Endodermal cell (in vitro differentiated cells): ENCODE measurements around the gene JMY. TPM values are rescaled to one million over a fixed set of nuclear protein-coding genes. Genes with fewer than 3 reads are reported as not detected.
A peak's percentile ranks its signal among the peaks of the same experiment; 100 is the strongest.

ENCODE experiments used
- DNase-seq: peaks from one replicate; pipeline ENCODE4 v3.0.0-alpha.2; 2017
- H3K27ac ChIP-seq: 2 replicates; pipeline ENCODE4 v1.5.1; 2013; ENCODE audit warnings: mild to moderate bottlenecking, low read depth, low read length, moderate library complexity
- H3K27me3 ChIP-seq: 2 replicates; pipeline ENCODE4 v1.6.1; 2013; ENCODE audit warnings: mild to moderate bottlenecking, low read length, moderate library complexity; ENCODE audit not compliant: insufficient read depth, control insufficient read depth, poor library complexity, severe bottlenecking
- H3K36me3 ChIP-seq: 2 replicates; pipeline ENCODE4 v1.7.0; 2013; ENCODE audit warnings: mild to moderate bottlenecking, low read length, moderate library complexity; ENCODE audit not compliant: control insufficient read depth, insufficient read depth
- H3K4me1 ChIP-seq: one replicate; pipeline ENCODE4 v1.7.0; 2013; ENCODE audit warnings: low read length; ENCODE audit not compliant: control insufficient read depth, insufficient read depth
- H3K4me3 ChIP-seq: 2 replicates; pipeline ENCODE4 v1.5.1; 2013; ENCODE audit warnings: mild to moderate bottlenecking, low read length, moderate library complexity
- H3K9ac ChIP-seq: 2 replicates; pipeline ENCODE4 v1.6.1; 2013; ENCODE audit warnings: mild to moderate bottlenecking, low read length, moderate library complexity; ENCODE audit not compliant: poor library complexity, severe bottlenecking; ENCODE audit errors: extremely low read depth
- H3K9me3 ChIP-seq: 2 replicates; pipeline ENCODE4 v1.6.1; 2013; ENCODE audit warnings: mild to moderate bottlenecking, low read length, moderate library complexity; ENCODE audit not compliant: control insufficient read depth
- H3K27ac Mint-ChIP-seq: 2 replicates; pipeline ENCODE4 v1.8.0; 2020; ENCODE audit warnings: mixed read lengths
- H3K27me3 Mint-ChIP-seq: 2 replicates; pipeline ENCODE4 v1.8.0; 2021; ENCODE audit warnings: mild to moderate bottlenecking, mixed read lengths; ENCODE audit not compliant: insufficient read depth
- H3K36me3 Mint-ChIP-seq: 2 replicates; pipeline ENCODE4 v1.8.0; 2020; ENCODE audit warnings: low read depth, mixed read lengths
- H3K4me1 Mint-ChIP-seq: 2 replicates; pipeline ENCODE4 v1.8.0; 2020; ENCODE audit warnings: mixed read lengths
- H3K4me3 Mint-ChIP-seq: 2 replicates; pipeline ENCODE4 v1.8.0; 2020; ENCODE audit warnings: mild to moderate bottlenecking, moderate library complexity, mixed read lengths
- H3K9me3 Mint-ChIP-seq: 2 replicates; pipeline ENCODE4 v1.8.0; 2020; ENCODE audit warnings: mild to moderate bottlenecking, mixed read lengths
- WGBS, 2 experiments: methylation state at CpG; one replicate each; pipeline versions ENCODE4 v1.1.5 to v1.1.7; 2013; ENCODE audit warnings: missing lambda C conversion rate in 2 of 2, mixed read lengths in 1 of 2; ENCODE audit not compliant: insufficient coverage in 1 of 2, insufficient read length in 1 of 2; 5-methylcytosine and 5-hydroxymethylcytosine counted together
- total RNA-seq, 2 donors: library from RNA; stranded (reverse); fragmentation: NEBNext Ultra II Directional in 1 of 2; extraction: Animal tissue kit (Norgen Biotek cat#: 25700) in 1 of 2; gene quantifications; 2 replicates in 1 of 2; 3 replicates in 1 of 2; pipeline ENCODE4 v1.2.1, GENCODE V29; 2021
- TF ChIP-seq, protein P1 (sequence below): fragments of 200-600 bp; sonication (generic); conservative IDR thresholded peaks from 2 replicates; pipeline ENCODE4 v1.5.0; 2021; ENCODE audit warnings: antibody characterized with exemption, mild to moderate bottlenecking

The JMY gene
- total RNA-seq, 2 donors from 2014 or later, result 19.4 to 20.8 TPM

DNA sequence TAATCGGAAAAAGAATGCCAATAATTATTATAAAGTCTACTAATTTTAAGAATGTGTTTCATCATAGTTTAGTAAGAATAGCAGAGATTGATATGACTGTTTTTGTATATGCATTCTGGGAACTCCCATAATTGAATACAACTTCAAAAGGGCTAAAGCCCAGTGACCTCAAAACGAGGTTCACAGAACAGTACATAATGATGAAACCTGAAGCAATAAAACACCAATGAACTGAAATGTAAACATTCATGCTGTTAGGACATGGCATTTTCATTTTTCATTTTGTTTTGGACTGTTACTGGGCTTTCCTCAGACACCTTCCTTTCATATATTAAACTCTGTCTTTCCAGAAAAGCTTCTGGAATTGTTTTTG lies 684 bp upstream of the JMY start:
- H3K36me3 ChIP-seq, result no peaks in the 10 kb centered on the region
- Mint-ChIP-seq H3K9me3 (no peaks in the 10 kb centered on the region), H3K27me3 (peaks cover 3% of the 10 kb centered on the region), H3K27ac (peak overlapping the region; percentile 96), H3K4me1 (peaks cover 4% of the 10 kb centered on the region), H3K36me3 (peaks cover 2% of the 10 kb centered on the region), H3K4me3 (peak overlapping the region; percentile 96)
- WGBS, 2 experiments, result 13% methylated on average over 1 of the region's 2 CpGs; no CpG with 5 or more reads in 1 of the 2 experiments
- H3K9ac ChIP-seq, result peak overlapping the region; percentile 87
- TF ChIP-seq, protein P1, sequence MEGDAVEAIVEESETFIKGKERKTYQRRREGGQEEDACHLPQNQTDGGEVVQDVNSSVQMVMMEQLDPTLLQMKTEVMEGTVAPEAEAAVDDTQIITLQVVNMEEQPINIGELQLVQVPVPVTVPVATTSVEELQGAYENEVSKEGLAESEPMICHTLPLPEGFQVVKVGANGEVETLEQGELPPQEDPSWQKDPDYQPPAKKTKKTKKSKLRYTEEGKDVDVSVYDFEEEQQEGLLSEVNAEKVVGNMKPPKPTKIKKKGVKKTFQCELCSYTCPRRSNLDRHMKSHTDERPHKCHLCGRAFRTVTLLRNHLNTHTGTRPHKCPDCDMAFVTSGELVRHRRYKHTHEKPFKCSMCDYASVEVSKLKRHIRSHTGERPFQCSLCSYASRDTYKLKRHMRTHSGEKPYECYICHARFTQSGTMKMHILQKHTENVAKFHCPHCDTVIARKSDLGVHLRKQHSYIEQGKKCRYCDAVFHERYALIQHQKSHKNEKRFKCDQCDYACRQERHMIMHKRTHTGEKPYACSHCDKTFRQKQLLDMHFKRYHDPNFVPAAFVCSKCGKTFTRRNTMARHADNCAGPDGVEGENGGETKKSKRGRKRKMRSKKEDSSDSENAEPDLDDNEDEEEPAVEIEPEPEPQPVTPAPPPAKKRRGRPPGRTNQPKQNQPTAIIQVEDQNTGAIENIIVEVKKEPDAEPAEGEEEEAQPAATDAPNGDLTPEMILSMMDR, result no peak
- H3K4me1 ChIP-seq, result no peaks in the 10 kb centered on the region
- no peaks in the 10 kb centered on the region for H3K27me3 ChIP-seq
- DNase-seq, result no peak
- no peak overlapping the region for H3K27ac ChIP-seq
- H3K9me3 ChIP-seq, result no peaks in the 10 kb centered on the region
- H3K4me3 ChIP-seq, result peak overlapping the region; percentile 94

DNA sequence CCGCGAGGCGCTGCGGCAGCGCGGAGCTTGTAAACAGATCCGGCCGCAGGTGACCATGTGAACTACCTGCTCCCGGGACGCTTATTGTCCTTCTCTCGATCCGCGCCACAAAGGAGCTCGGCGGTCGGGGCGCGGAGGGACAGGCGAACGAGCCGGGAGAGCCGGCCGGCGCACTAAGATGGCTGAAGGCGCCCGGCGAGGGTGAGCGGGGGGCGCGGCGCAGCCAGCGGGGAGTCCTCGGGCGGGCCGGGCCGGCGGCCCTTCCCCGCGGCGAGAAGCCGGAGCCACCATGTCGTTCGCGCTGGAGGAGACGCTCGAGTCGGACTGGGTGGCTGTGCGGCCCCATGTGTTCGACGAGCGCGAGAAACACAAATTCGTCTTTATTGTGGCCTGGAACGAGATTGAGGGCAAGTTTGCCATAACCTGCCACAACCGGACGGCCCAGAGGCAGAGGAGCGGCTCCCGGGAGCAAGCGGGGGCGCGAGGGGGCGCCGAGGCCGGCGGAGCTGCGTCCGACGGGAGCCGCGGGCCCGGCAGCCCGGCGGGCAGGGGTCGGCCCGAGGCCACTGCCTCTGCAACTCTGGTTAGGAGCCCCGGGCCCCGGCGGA lies 535 bp downstream of the JMY start:
- peak overlapping the region; percentile 92 for H3K27ac Mint-ChIP-seq
- peaks cover 3% of the 10 kb centered on the region for H3K27me3 Mint-ChIP-seq

DNA sequence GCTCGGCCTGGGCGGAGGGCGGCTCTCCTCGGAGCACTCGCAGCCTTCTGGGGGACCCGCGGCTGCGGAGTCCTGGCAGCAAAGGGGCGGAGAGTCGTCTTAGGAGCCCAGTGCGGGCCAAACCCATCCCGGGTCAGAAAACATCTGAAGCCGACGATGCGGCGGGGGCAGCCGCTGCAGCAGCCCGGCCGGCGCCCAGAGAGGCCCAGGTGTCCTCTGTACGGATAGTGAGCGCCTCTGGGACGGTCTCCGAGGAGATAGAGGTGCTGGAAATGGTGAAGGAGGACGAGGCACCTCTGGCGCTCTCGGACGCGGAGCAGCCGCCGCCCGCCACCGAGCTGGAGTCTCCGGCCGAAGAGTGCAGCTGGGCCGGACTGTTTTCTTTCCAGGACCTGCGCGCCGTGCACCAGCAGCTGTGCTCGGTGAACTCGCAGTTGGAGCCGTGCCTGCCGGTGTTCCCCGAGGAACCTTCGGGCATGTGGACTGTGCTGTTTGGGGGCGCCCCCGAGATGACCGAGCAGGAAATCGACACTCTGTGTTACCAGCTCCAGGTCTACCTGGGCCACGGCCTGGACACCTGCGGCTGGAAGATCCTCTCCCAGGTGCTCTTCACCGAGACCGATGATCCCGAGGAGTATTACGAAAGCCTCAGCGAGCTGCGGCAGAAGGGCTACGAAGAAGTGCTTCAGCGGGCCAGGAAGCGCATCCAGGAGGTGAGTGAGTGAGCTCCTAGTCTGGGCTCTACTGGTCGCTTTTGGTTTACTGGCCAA lies 1.2 kb downstream of the JMY start:
- peak overlapping the region; percentile 87 for H3K9ac ChIP-seq
- H3K4me3 Mint-ChIP-seq, result peak overlapping the region; percentile 96
- DNase-seq, result peak; percentile 82
- WGBS, 2 experiments, result 0% methylated on average over 31 to 61 of the region's 61 CpGs
- H3K27ac Mint-ChIP-seq, result peak overlapping the region; percentile 69
- TF ChIP-seq, protein P1, result no peak
- no peaks in the 10 kb centered on the region for H3K9me3 ChIP-seq
- H3K4me1 ChIP-seq, result no peaks in the 10 kb centered on the region
- no peaks in the 10 kb centered on the region for H3K27me3 ChIP-seq
- no peak overlapping the region for H3K27ac ChIP-seq
- H3K27me3 Mint-ChIP-seq, result peaks cover 3% of the 10 kb centered on the region
- peaks cover 6% of the 10 kb centered on the region for H3K36me3 Mint-ChIP-seq
- H3K4me1 Mint-ChIP-seq, result peaks cover 12% of the 10 kb centered on the region
- H3K36me3 ChIP-seq, result no peaks in the 10 kb centered on the region
- H3K9me3 Mint-ChIP-seq, result no peaks in the 10 kb centered on the region
- peak overlapping the region; percentile 94 for H3K4me3 ChIP-seq

More for the DNA sequence above, 535 bp downstream of the JMY start:
- peak overlapping the region; percentile 94 for H3K4me3 ChIP-seq
- no peaks in the 10 kb centered on the region for H3K4me1 ChIP-seq
- peak; percentile 81 for DNase-seq
- no peaks in the 10 kb centered on the region for H3K36me3 ChIP-seq
- Mint-ChIP-seq H3K9me3 (no peaks in the 10 kb centered on the region), H3K4me3 (peak overlapping the region; percentile 96), H3K4me1 (peaks cover 7% of the 10 kb centered on the region), H3K36me3 (peaks cover 6% of the 10 kb centered on the region)
- H3K27me3 ChIP-seq, result no peaks in the 10 kb centered on the region
- WGBS, 2 experiments, result 0% methylated on average over 29 to 78 of the region's 78 CpGs
- peak overlapping the region; percentile 87 for H3K9ac ChIP-seq
- no peaks in the 10 kb centered on the region for H3K9me3 ChIP-seq
- TF ChIP-seq, protein P1, result no peak
- H3K27ac ChIP-seq, result peak overlapping the region; percentile 79
